ENCODE results near the gene RBM44.
"Not testable (repeated sequence)": the region's sequence is repeated elsewhere in the genome, so short reads cannot be mapped to it uniquely, and the experiment has no call there.

RBM44 gene

GRCh38 chr2:237783678-237784077 is 14.9 kb upstream of the RBM44 start:
- not testable (repeated sequence) for DNase-seq

- no peak for DNase-seq
Observed at GRCh38 chr2:237786936-237787335, 11.6 kb upstream of the RBM44 start.

- DNase-seq, result no peak
Observed at GRCh38 chr2:237790353-237790752, 8.2 kb upstream of the RBM44 start.

- no peak for DNase-seq
Observed at GRCh38 chr2:237791977-237792727, 6.4 kb upstream of the RBM44 start.

- no peak for DNase-seq
Observed at GRCh38 chr2:237797253-237797652, 1.3 kb upstream of the RBM44 start.

GRCh38 chr2:237799060-237799428 is 465 bp downstream of the RBM44 start:
- DNase-seq, result no peak

DNA sequence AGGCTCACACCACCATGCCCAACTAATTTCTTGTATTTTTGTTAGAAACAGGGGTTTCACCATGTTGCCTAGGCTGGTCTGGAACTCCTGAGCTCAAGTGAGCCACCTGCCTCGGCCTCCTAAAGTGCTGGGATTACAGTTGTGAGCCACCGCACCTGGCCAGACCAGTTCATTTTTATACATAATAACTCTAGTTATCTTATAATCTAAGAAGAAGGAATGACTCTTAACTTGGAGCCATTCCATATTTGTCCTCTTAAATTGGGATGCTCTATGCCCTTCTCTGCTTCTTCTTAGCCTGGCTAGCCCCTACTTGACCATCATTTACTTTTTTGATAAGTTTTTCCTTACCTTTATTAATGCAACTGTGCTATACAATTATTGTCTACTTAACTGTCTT is 2.9 kb downstream of the RBM44 start:
- no peak for DNase-seq

- no peak for DNase-seq
Observed at GRCh38 chr2:237806334-237806733, 7.8 kb downstream of the RBM44 start.

- DNase-seq, result no peak
Observed at GRCh38 chr2:237815637-237816036, 17.1 kb downstream of the RBM44 start.

DNA sequence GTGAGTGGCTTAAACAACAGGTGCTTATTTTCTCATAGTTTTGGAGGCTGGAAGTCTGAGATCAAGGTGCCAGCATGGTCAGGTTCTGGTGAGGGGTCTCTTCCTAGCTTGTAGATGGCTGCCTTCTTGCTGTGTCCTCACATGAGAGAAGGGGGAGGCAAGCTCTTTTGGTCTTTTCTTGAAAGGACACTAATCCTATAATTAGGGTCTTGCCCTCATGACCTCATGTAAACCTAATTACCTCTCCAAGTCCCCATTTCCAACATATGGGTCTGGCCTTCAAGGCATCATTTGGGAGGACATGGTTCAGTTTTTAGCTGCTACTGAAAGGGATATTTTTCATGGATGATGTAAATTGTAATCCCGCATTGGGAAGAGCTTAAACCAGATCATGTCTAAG is 18.0 kb downstream of the RBM44 start:
- no peak for DNase-seq

- no peak for DNase-seq
Observed at GRCh38 chr2:237818066-237818473, 19.5 kb downstream of the RBM44 start.

DNA sequence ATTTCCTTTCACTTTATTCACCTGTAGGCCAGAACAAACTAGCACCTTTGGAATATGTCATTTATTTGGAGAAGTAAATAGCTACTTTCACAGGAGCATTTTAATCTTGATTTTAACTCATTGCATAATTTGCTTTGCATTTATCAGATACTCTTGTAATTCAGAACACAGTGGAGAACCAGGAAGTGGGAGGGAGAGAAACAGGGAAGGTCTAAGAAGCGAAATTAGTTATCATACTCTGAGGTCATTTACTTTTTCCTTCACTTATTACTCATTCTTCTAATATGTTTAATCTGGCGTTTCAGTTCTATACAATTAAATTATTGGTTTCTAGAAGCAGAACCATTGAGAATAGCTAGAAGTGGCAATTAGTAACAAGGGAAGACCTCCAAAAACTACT is 20.7 kb downstream of the RBM44 start:
- no peak for DNase-seq

- no peak for DNase-seq
Observed at GRCh38 chr2:237820421-237820820, 21.8 kb downstream of the RBM44 start.

DNA sequence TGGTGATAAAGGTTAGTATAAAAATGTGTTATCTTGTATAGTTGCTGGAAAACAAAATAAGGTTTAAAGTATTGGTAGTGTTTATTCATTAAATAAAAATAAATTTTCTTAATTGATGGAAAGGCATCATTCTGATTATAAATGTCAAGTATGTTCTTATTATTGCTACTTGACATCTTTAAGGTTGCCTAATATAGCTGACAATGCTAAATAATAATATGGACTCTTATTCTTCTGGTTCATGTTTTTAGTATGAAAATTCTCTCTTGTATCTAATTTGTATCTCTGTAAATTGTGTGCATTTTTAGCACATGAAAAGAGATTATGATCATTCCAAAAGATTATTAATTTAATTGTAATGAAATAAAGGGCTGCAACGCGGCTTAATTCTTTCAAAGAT is 25.0 kb downstream of the RBM44 start:
- DNase-seq, result no peak

GRCh38 chr2:237824085-237824484 is 25.5 kb downstream of the RBM44 start:
- DNase-seq, result no peak

DNA sequence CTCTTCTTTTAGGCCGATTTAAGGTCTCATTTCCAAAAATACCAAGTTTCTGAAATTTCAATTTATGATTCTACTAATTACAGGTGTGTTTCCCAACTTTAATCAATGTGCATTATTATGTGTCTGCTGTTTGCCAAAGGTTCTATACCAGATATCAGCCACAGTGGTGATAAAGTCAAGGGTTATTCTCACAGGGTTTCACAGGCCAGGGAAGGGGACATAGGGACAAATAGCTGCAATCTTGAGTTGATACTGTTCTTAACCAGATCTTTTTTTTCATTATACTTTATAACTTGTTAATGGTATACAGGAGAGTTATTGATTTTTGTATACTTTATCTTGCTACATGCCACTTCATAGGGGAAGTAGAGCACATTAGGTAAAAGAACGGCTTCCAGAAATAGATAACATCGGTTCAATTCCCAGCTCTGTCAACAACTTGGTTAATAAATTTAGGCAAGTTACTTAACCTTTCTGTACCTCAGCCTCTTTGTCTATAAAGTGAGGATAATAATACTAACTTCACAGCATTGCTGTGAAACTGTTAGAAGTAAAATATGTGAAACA is 28.9 kb downstream of the RBM44 start:
- DNase-seq, result no peak

GRCh38 chr2:237830522-237830921 is 31.9 kb downstream of the RBM44 start:
- DNase-seq, result no peak

DNA sequence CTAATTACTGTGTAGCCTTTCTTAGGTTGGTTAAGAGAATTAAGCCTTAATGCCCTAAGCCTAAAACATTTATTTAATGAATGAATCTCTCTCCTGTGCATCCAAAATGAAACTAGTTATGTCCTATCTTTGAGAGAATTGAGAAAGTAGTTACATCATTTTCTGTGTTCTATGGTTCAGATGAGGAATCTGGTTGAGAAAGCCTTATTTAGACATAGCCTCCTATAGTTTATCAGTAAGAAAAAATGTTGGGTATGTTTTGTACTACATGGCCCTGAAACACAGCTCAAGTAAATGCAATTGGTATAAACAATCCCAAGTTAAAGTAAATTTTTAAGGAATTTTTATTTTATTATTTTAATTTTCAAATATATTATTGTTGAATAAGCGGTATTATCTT is 35.0 kb downstream of the RBM44 start:
- DNase-seq, result no peak

- DNase-seq, result no peak
Observed at GRCh38 chr2:237835372-237835771, 36.8 kb downstream of the RBM44 start.

DNA sequence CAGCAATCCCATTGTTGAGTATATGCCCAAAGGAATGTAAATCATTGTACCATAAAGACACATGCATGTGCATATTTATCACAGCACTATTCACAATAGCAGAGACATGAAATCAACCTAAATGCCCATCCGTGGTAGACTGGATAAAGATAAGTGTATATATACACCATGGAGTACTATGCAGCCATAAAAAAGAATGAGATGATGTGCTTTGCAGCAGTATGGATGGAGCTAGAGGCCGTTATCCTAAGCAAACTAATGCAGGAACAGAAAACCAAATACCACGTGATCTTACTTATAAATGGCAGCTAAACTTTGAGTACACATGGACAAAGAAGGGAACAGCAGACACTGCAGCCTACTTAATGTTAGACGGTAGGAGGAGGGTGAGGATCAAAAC is 42.5 kb downstream of the RBM44 start:
- no peak for DNase-seq

DNA sequence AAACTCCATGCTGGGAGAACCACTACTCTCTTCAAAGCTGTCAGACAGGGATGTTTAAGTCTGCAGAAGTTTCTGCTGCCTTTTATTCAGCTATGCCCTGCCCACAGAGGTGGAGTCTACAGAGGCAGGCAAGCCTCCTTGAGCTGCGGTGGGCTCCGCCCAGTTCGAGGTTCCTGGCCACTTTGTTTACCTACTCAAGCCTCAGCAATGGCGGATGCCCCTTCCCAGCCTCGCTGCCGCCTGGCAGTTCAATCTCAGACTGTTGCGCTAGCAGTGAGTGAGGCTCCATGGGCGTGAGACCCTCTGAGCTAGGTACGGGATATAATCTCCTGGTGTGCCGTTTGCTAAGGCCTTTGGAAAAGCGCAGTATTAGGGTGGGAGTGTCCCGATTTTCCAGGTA is 50.4 kb downstream of the RBM44 start:
- not testable (repeated sequence) for DNase-seq

DNA sequence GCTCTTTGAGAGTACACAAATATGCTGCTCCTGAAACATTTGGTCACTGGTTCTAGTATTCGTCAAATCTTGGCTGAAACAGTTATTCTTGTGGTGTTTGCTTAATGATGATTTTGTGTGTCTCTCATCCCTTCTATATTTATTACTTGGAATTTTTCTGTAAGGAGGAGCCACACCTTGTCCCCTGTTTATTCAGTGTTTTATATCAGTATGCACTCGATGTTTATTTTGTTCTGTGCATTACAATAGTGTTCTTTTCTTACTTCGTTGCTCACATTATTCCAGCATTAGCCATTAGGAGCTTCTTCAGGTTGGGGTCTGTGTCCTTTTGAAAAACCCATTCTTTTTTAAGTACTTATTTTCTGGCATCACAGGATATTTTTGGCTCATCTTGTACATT is 55.7 kb downstream of the RBM44 start:
- no peak for DNase-seq

GRCh38 chr2:237857791-237858190 is 59.2 kb downstream of the RBM44 start:
- no peak for DNase-seq

GRCh38 chr2:237858294-237859081 is 59.9 kb downstream of the RBM44 start:
- DNase-seq, result peak; percentile 62

All from CD4-positive, alpha-beta T cell treated with Interleukin-17A for 1 hour (primary cell).